Amygdala (tissue), 56 donors: ENCODE results near the gene INO80D.
"Not testable (repeated sequence)": the region's sequence is repeated elsewhere in the genome, so short reads cannot be mapped to it uniquely, and the experiment has no call there.

Experiments
- DNase-seq, 56 donors: peaks; one replicate each; lab custom pipeline; 2025; lab: John Stamatoyannopoulos, UW

INO80D gene

GRCh38 chr2:206085742-206086445 is at the start of gene INO80D:
Gene INO80D (minus strand): TSS chr2:206086174. CDS start chr2:206063016, 23,158 bp downstream.
- peak in 54 of 56 donors; percentile 25 to 87 (median 62) for DNase-seq

GRCh38 chr2:206127656-206128055 is 41.7 kb upstream of the INO80D start:
- DNase-seq = no peak

- DNase-seq = no peak
Measured at GRCh38 chr2:206125901-206126300, 39.9 kb upstream of the INO80D start.

- not testable (repeated sequence) for DNase-seq
Measured at GRCh38 chr2:206122569-206122968, 36.6 kb upstream of the INO80D start.

- DNase-seq = no peak
Measured at GRCh38 chr2:206116278-206116677, 30.3 kb upstream of the INO80D start.

- no peak for DNase-seq
Measured at GRCh38 chr2:206115026-206115578, 29.1 kb upstream of the INO80D start.

- DNase-seq = no peak
Measured at GRCh38 chr2:206112846-206113547, 27.0 kb upstream of the INO80D start.

- no peak for DNase-seq
Measured at GRCh38 chr2:206112108-206112507, 26.1 kb upstream of the INO80D start.

- no peak for DNase-seq
Measured at GRCh38 chr2:206108713-206109112, 22.7 kb upstream of the INO80D start.

- DNase-seq = no peak
Measured at GRCh38 chr2:206105541-206105940, 19.6 kb upstream of the INO80D start.

GRCh38 chr2:206105038-206105437 is 19.1 kb upstream of the INO80D start:
- no peak for DNase-seq

GRCh38 chr2:206098872-206099271 is 12.9 kb upstream of the INO80D start:
- DNase-seq = not testable (repeated sequence)

- no peak for DNase-seq
Measured at GRCh38 chr2:206098471-206098870, 12.5 kb upstream of the INO80D start.

GRCh38 chr2:206096876-206097275 is 10.9 kb upstream of the INO80D start:
- no peak for DNase-seq

- DNase-seq = no peak
Measured at GRCh38 chr2:206095536-206096332, 9.8 kb upstream of the INO80D start.

- DNase-seq = no peak
Measured at GRCh38 chr2:206092297-206092696, 6.3 kb upstream of the INO80D start.

- DNase-seq = no peak
Measured at GRCh38 chr2:206088248-206088647, 2.3 kb upstream of the INO80D start.

GRCh38 chr2:206086716-206087350 is 859 bp upstream of the INO80D start:
- no peak for DNase-seq

GRCh38 chr2:206084870-206085741 is 868 bp downstream of the INO80D start:
- peak in 36 of 56 donors; percentile 8 to 72 (median 42) for DNase-seq
